GM19438 (cell line): ENCODE measurements around the gene RASSF6.
"Not testable (repeated sequence)": the region's sequence is repeated elsewhere in the genome, so short reads cannot be mapped to it uniquely, and the experiment has no call there.

ENCODE experiments used
- ATAC-seq: cut with Tn5 transposase; IDR thresholded peaks from one replicate; pipeline ENCODE4 v1.9.1; 2021; ENCODE audit warnings: low read depth; ENCODE audit not compliant: unreplicated experiment

The RASSF6 gene

GRCh38 chr4:73620115-73620792, at the start of gene RASSF6:
Gene RASSF6, minus strand, starts transcription at chr4:73620436. Its CDS starts 8,641 bp downstream, at chr4:73611795.
- peak; percentile 96 for ATAC-seq

GRCh38 chr4:73669410-73670183, 49.4 kb upstream of the RASSF6 start:
- no peak for ATAC-seq

- ATAC-seq = no peak
Measured at GRCh38 chr4:73668782-73669201, 48.6 kb upstream of the RASSF6 start.

- not testable (repeated sequence) for ATAC-seq
Measured at GRCh38 chr4:73665924-73666323, 45.7 kb upstream of the RASSF6 start.

- no peak for ATAC-seq
Measured at GRCh38 chr4:73664470-73664869, 44.2 kb upstream of the RASSF6 start.

- ATAC-seq = no peak
Measured at GRCh38 chr4:73663576-73663975, 43.3 kb upstream of the RASSF6 start.

GRCh38 chr4:73662709-73663546, 42.7 kb upstream of the RASSF6 start:
- ATAC-seq = peak; percentile 85

GRCh38 chr4:73661646-73662119, 41.4 kb upstream of the RASSF6 start:
- ATAC-seq = no peak

GRCh38 chr4:73660808-73661207, 40.6 kb upstream of the RASSF6 start:
- ATAC-seq = no peak

- ATAC-seq = peak; percentile 86
Measured at GRCh38 chr4:73653695-73654106, 33.5 kb upstream of the RASSF6 start.

GRCh38 chr4:73650250-73650649, 30.0 kb upstream of the RASSF6 start:
- no peak for ATAC-seq

GRCh38 chr4:73648478-73648877, 28.2 kb upstream of the RASSF6 start:
- ATAC-seq = no peak

GRCh38 chr4:73646117-73646516, 25.9 kb upstream of the RASSF6 start:
- no peak for ATAC-seq

- ATAC-seq = no peak
Measured at GRCh38 chr4:73631565-73632226, 11.5 kb upstream of the RASSF6 start.

GRCh38 chr4:73628834-73629233, 8.6 kb upstream of the RASSF6 start:
- not testable (repeated sequence) for ATAC-seq

- no peak for ATAC-seq
Measured at GRCh38 chr4:73621357-73621756, 1.1 kb upstream of the RASSF6 start.

- ATAC-seq = no peak
Measured at GRCh38 chr4:73619346-73619745, 890 bp downstream of the RASSF6 start.

- ATAC-seq = no peak
Measured at GRCh38 chr4:73617256-73617655, 3.0 kb downstream of the RASSF6 start.

- no peak for ATAC-seq
Measured at GRCh38 chr4:73615613-73616012, 4.6 kb downstream of the RASSF6 start.

- ATAC-seq = no peak
Measured at GRCh38 chr4:73614311-73614867, 5.8 kb downstream of the RASSF6 start.
